22Rv1 (cell line): ENCODE data around the gene VDR.

Experiments
- H3K27ac ChIP-seq: fragments of 450-650 bp; 2 replicates; pipeline ENCODE4 v1.5.1; 2017
- CTCF ChIP-seq: fragments of 450-650 bp; IDR thresholded peaks from 2 replicates; pipeline ENCODE4 v1.5.1; 2017; ENCODE audit warnings: mild to moderate bottlenecking
- ZFX ChIP-seq: fragments of 450-650 bp; IDR thresholded peaks from 2 replicates; pipeline ENCODE4 v1.6.1; 2017; ENCODE audit warnings: antibody characterized with exemption, borderline replicate concordance

Gene VDR

GRCh38 chr12:47808050-47808449, 96.7 kb downstream of the VDR start:
- no peak overlapping the region for H3K27ac ChIP-seq
- TF ChIP-seq ZFX: no peak
- TF ChIP-seq CTCF: no peak

GRCh38 chr12:47807338-47807737, 97.5 kb downstream of the VDR start:
- H3K27ac ChIP-seq: no peak overlapping the region

GRCh38 chr12:47805417-47805816, 99.4 kb downstream of the VDR start:
- no peak overlapping the region for H3K27ac ChIP-seq
- TF ChIP-seq CTCF (no peak), ZFX (no peak)

More at GRCh38 chr12:47807338-47807737, 97.5 kb downstream of the VDR start:
- no peak for TF ChIP-seq ZFX
- TF ChIP-seq CTCF: no peak

- TF ChIP-seq ZFX (no peak), CTCF (no peak)
- no peak overlapping the region for H3K27ac ChIP-seq
Observed at GRCh38 chr12:47804171-47804570, 100.6 kb downstream of the VDR start.

GRCh38 chr12:47803191-47803875, 101.5 kb downstream of the VDR start:
- TF ChIP-seq ZFX (no peak), CTCF (no peak)
- H3K27ac ChIP-seq: no peak overlapping the region

GRCh38 chr12:47802312-47802711, 102.5 kb downstream of the VDR start:
- no peak overlapping the region for H3K27ac ChIP-seq
- no peak for TF ChIP-seq ZFX
- TF ChIP-seq CTCF: peak; percentile 31

- no peak for TF ChIP-seq CTCF
- no peak for TF ChIP-seq ZFX
- no peak overlapping the region for H3K27ac ChIP-seq
Observed at GRCh38 chr12:47801904-47802246, 102.9 kb downstream of the VDR start.
